ENCODE results near the gene MPZ.
"Not testable (repeated sequence)": the region's sequence is repeated elsewhere in the genome, so short reads cannot be mapped to it uniquely, and the experiment has no call there.

MPZ gene

GRCh38 chr1:161309868-161310267 is at the start of gene MPZ:
Gene MPZ, minus strand, starts transcription at chr1:161309968. Its CDS starts 63 bp downstream, at chr1:161309905.
- no peak for DNase-seq
- intact Hi-C loops (cut with DNase I): loop anchor here (5.0 to 10.0 kb wide), 2 partner anchors 55 to 83 kb away; partner anchors contain the start of genes CFAP126 and TOMM40L

- no peak for DNase-seq
- intact Hi-C loops (cut with DNase I): no loop called here
Observed at GRCh38 chr1:161359291-161359690, 49.5 kb upstream of the MPZ start.

DNA sequence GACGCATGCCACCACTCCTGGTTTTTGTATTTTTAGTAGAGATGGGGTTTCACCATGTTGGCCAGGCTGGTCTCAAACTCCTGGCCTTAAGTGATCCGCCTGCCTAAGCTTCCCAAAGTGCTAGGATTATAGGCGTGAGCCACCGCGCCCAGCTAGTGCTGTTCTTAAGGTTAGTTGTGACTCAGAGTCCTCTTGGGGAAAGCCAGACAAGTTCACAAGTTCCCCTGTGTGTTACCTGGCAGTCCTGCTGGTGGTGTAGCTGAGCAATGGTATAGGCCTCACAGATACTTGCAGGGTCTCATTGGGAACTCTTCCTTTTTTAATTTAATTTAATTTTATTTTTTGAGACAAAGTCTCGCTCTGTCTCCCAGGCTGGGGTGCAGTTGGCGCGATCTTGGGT is 47.3 kb upstream of the MPZ start:
- DNase-seq: no peak
- intact Hi-C loops (cut with DNase I): no loop called here

DNA sequence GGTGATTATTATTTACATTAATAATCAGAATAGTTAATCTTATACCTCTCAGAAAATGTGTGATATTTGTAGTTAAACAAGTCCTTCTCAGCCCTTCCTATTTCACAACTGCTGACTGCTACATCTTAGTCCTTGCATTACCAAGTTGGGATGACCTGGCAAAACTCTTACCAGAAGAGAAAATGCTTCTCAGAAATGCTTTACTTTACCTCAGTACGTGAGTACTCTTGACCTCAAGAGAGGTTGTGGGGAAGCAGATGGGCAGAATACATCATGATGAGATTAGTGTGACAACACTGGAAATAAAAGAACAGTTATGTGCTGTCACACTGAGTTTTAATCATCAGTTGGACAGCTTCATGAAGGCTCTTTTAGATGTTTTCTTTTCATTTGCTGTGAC is 41.7 kb upstream of the MPZ start:
- intact Hi-C loops (cut with DNase I): no loop called here
- no peak for DNase-seq

- DNase-seq: no peak
- intact Hi-C loops (cut with DNase I): no loop called here
Observed at GRCh38 chr1:161350671-161351070, 40.9 kb upstream of the MPZ start.

DNA sequence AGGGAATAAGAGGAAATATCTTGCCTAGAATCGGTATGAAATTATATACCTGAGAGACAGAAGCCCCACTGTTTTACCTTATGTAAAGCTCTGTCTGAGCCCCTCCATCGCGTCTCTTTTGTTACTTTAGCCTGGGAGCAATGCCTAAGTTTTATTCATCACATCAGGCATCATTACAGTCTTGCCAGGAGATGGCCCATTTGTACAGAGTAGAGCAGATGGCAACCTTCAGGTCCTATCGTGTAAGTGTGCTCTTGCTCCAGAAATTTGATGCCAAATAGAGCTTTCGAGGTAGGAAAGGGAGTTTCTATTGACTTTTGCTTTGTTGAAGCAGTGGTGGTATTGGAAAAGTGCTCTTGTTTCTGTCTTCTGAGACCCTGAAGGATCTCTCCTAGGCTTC is 33.1 kb upstream of the MPZ start:
- no peak for DNase-seq
- intact Hi-C loops (cut with DNase I): no loop called here

- intact Hi-C loops (cut with DNase I): no loop called here
- no peak for DNase-seq
Observed at GRCh38 chr1:161342177-161342576, 32.4 kb upstream of the MPZ start.

DNA sequence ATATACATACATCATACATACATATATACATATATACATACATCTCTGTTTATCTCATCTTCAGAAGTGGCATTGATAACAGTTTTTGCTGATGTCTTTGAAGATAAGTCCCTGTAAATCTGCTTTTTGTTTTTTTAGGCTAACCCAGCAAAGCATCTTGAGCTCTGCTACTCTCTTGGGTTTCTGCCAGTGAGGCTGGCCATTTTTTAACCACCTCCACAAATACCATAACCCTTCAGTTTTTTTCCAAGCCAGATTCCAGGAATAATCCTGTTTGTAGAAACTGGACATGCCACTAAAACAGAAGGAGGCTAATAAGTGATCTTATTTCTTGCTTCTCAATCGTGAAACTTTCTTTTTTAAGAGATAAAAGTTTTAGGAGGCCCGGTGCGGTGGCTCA is 26.0 kb upstream of the MPZ start:
- intact Hi-C loops (cut with DNase I): no loop called here
- no peak for DNase-seq

- no peak for DNase-seq
- intact Hi-C loops (cut with DNase I): no loop called here
Observed at GRCh38 chr1:161333166-161333565, 23.4 kb upstream of the MPZ start.

GRCh38 chr1:161330346-161330745 is 20.6 kb upstream of the MPZ start:
- DNase-seq: no peak
- intact Hi-C loops (cut with DNase I): no loop called here

GRCh38 chr1:161324020-161324419 is 14.3 kb upstream of the MPZ start:
- intact Hi-C loops (cut with DNase I): no loop called here

GRCh38 chr1:161315841-161316674 is 6.3 kb upstream of the MPZ start:
- not testable (repeated sequence) for DNase-seq
- intact Hi-C loops (cut with DNase I): loop anchor here (10.0 kb wide), 1 partner anchor 49 kb away; the partner anchor contains the start of gene CFAP126

More at GRCh38 chr1:161324020-161324419, 14.3 kb upstream of the MPZ start:
- DNase-seq: no peak

GRCh38 chr1:161314201-161314981 is 4.6 kb upstream of the MPZ start, which contains the start of gene SDHC:
Gene SDHC, plus strand, starts transcription at chr1:161314381. Its CDS starts 25 bp downstream, at chr1:161314406.
- intact Hi-C loops (cut with DNase I): loop anchor here (10.0 kb wide), 1 partner anchor 50 kb away; the partner anchor contains the start of gene CFAP126
- DNase-seq: peak; percentile 92 to 99 (median 94)

DNA sequence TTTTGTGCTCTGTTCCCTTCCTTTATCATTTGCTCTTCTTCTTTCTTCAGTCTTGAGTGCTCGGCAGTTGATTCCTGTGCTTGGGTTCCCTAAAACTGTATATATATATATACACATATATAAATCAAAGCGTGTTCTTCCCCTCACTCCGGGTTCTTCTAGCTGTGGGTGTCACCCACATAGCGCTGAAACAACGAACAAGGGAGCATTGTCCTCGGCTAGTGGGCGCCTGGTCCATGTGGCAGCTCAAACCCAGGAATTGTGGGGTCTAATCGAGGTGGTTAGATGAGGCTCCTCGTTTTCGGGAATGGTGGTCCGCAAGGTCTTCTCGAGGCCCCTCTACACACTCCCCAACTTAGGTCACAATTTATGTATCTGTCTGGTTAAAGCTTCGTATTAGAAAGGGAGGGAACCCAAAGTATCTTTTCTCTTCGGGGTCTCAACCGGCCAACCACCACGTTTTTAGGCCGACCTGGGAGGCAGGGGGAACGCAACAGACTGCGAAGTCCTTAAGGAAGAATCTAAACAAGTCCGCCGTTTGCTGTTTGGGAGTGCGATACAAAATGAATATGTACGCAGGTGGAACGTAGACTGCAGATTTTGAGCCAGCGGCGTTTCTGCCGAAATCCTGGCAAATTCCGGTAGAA is 3.9 kb upstream of the MPZ start:
- intact Hi-C loops (cut with DNase I): loop anchor here (10.0 kb wide), 1 partner anchor 51 kb away; the partner anchor contains the start of gene CFAP126
- DNase-seq: peak in 7 of 10 donors; percentile 27 to 86 (median 49)

- DNase-seq: no peak
- intact Hi-C loops (cut with DNase I): loop anchor here (10.0 kb wide), 1 partner anchor 53 kb away; the partner anchor contains the start of gene CFAP126
Observed at GRCh38 chr1:161311595-161312181, 1.9 kb upstream of the MPZ start.

DNA sequence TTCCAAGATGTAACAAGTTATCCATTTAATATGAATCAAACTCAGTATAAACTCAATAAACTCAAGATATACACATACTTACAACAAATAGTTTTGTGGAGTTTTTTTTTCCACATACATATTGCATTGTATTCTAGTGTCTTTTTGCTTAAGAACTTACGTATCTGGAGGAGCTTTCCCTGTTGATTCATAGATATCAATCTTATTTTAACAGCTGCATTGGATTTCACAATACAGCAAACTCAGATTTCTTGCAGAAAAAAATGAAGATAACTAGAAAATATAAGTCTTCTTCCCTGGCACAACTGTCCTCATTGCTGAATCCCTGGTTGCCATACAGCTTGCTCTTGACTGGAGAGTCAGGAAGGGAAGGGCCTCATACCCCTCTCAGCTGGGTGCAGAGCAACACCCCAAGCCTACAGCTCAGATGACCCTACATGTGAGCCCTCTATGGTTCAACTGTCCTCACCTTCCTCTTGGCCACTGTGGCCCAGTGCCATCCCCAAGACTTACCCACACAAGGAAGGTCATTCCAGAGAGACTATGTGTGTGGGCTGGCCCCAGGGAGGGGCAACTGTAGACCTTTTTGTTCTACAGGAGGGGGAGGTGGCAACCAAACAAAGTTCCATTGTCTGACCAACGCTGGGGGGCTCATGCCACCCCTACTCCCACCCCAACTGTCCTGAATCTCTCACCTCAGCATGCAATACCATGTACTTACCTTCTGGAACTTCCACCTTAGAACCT is 1.7 kb downstream of the MPZ start:
- DNase-seq: no peak
- intact Hi-C loops (cut with DNase I): loop anchor here (5.0 kb wide), 1 partner anchor 81 kb away; the partner anchor contains the start of gene TOMM40L

DNA sequence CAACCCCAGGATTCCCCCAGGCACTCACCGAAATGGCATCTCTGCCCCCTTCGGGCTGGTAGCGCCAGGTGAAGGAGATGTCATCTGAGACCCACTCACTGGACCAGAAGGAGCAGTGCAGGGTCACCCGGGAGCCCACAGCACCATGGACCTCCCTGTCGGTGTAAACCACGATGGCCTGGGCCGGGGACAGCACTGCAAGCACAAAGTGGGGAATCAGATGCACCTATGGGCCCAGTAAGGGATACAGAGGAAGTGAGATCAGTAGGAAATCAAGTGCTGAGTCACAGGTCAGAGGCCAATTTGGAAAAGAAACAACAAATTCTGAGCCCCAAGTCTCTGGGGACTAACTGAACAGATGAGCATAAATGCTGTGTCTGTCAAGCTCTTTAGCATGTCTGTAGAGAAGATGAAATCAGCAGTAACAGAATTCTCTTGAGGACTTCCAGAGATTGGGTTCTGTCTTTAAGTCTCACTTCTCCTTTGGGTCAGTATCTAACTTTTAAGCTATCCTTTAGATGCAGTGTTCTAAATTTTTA is 2.5 kb downstream of the MPZ start:
- DNase-seq: peak in 2 of 10 donors; percentile 10 to 79
- intact Hi-C loops (cut with DNase I): loop anchor here (5.0 kb wide), 1 partner anchor 80 kb away; the partner anchor contains the start of gene TOMM40L

- intact Hi-C loops (cut with DNase I): loop anchor here (5.0 kb wide), 1 partner anchor 79 kb away; the partner anchor contains the start of gene TOMM40L
- DNase-seq: peak; percentile 57 to 97 (median 80)
Observed at GRCh38 chr1:161305867-161306519, 3.8 kb downstream of the MPZ start.

Data from posterior cingulate gyrus (tissue), 11 donors.